ENCODE results near the gene WNT9A.

- TF ChIP-seq CTCF (IDR thresholded peaks at IDR 0.05; ENCODE audit: insufficient read depth, low read length), result no peak
- TF ChIP-seq POLR2AphosphoS5 (IDR thresholded peaks at IDR 0.05; ENCODE audit: low read depth), result no peak
- no peak for TF ChIP-seq SPI1 (IDR thresholded peaks at IDR 0.05; ENCODE audit: borderline replicate concordance, low read depth)
Observed at GRCh38 chr1:227906550-227907071, 41.1 kb downstream of the WNT9A start.
